SJCRH30 (cell line): ENCODE results near the gene TCF15. TPM values are rescaled to one million over a fixed set of nuclear protein-coding genes. Genes with fewer than 3 reads are reported as not detected.

Experiments used
- DNase-seq, 2 experiments: peaks; one replicate each; pipeline ENCODE4 v3.0.0-alpha.2; 2015 to 2020
- H3K27ac ChIP-seq: fragments of 250-450 bp; sonication (Bioruptor Pico); 2 replicates; pipeline ENCODE4 v1.5.1; 2020; ENCODE audit warnings: mild to moderate bottlenecking, moderate library complexity
- H3K27me3 ChIP-seq: fragments of 250-450 bp; sonication (Bioruptor Pico); 2 replicates; pipeline ENCODE4 v1.5.1; 2020; ENCODE audit warnings: mild to moderate bottlenecking, moderate library complexity
- H3K36me3 ChIP-seq: fragments of 250-450 bp; sonication (Bioruptor Pico); 2 replicates; pipeline ENCODE4 v1.5.1; 2020; ENCODE audit warnings: mild to moderate bottlenecking, moderate library complexity
- H3K4me1 ChIP-seq: fragments of 250-450 bp; sonication (Bioruptor Pico); 2 replicates; pipeline ENCODE4 v1.5.1; 2020; ENCODE audit warnings: mild to moderate bottlenecking, moderate library complexity
- H3K4me3 ChIP-seq: fragments of 250-450 bp; sonication (Bioruptor Pico); 2 replicates; pipeline ENCODE4 v1.5.1; 2020; ENCODE audit warnings: mild to moderate bottlenecking, moderate library complexity
- H3K9me3 ChIP-seq: fragments of 250-450 bp; sonication (Bioruptor Pico); replicated peaks from 2 replicates; pipeline ENCODE4 v1.5.1; 2020; ENCODE audit warnings: mild to moderate bottlenecking, moderate library complexity
- total RNA-seq: library from RNA; depleted of rRNA; stranded (reverse); fragments of >200 nt; shearing (Covaris generic); gene quantifications from 2 replicates; pipeline ENCODE4 v1.2.3, GENCODE V29; 2014

Gene TCF15
- total RNA-seq, 1 experiment from 2014 or later: not detected

DNA sequence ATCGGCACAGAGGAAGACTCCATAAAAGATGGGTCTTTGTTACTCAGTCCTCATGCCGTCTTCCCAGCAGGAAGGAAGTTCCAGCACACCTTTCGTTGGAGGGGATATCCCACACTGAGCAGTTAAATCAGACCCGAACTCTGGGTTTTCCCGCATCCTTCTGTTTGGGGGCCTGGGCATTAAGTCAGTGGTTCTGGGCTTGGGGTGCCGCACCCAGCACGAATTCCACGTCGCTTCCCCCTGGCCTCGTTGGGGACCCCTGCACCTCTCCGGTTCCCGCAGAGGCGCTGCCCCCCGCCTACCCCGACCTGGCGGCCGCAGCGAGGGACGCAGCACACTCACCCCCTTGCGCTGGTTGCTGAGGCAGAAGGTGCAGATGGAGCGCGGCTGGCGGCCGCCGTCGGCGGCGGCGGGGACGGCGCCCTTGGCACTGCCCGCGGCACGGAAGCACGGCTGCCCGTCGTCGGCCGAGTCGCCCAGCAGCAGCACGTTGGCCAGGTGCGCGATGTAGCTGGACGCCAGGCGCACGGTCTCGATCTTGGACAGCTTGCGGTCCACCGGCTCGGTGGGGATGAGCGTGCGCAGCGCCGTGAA lies 641 bp downstream of the TCF15 start:
- H3K27me3 ChIP-seq: peaks cover 15% of the 10 kb centered on the region; the same call in 1 of the 2 replicates
- no peak overlapping the region for H3K4me3 ChIP-seq

DNA sequence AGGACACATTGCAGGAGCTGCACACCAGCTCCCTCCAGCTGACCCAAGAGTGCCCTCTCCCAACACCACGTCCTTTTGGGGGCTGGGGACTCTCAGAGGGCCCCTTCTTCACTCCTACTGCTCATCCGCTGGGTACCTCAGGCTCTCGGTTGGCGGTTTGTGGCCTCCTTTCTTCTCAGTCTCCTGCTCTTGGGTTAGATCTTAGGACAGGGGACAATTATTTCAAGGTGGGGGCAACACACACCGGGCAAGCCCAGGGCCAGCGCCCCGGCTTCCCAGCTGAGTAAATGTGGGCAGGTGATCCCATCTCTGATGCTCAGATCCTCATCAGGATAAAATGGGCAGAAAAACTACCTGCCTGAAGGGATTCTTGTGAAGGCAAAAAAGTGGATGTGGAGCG lies 1.1 kb downstream of the TCF15 start:
- Histone ChIP-seq H3K4me1 (no peaks in the 10 kb centered on the region), H3K36me3 (no peaks in the 10 kb centered on the region), H3K27me3 (peaks cover 15% of the 10 kb centered on the region; the same call in 1 of the 2 replicates), H3K4me3 (no peak overlapping the region), H3K27ac (no peak overlapping the region), H3K9me3 (no peaks in the 10 kb centered on the region)
- no peak for DNase-seq

More for the DNA sequence above, 641 bp downstream of the TCF15 start:
- H3K27ac ChIP-seq: no peak overlapping the region
- H3K9me3 ChIP-seq: no peaks in the 10 kb centered on the region
- no peak for DNase-seq
- no peaks in the 10 kb centered on the region for H3K36me3 ChIP-seq
- H3K4me1 ChIP-seq: no peaks in the 10 kb centered on the region

DNA sequence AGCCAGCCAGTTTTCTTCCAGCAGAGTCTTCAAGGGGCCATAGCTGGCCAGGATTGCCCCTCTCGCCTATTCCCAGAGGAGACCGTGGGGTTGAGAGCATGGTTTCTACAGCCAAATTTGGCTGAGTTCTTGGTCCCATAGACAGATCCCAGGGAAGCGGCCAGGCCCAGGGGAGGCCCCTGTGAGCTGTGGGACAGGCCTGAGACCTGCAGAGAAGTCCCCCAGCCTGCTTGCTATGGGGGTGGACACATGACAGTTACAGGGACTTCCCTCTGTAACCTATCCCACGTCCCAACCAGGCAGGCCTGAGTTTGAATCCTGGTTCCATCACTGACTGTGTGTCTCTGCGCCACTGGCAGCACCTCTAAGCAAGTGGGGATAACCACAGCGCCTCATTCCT lies 2.6 kb downstream of the TCF15 start:
- Histone ChIP-seq H3K27me3 (peaks cover 15% of the 10 kb centered on the region; the same call in 1 of the 2 replicates), H3K4me1 (no peaks in the 10 kb centered on the region), H3K4me3 (no peak overlapping the region), H3K9me3 (no peaks in the 10 kb centered on the region), H3K36me3 (no peaks in the 10 kb centered on the region), H3K27ac (no peak overlapping the region)
- no peak for DNase-seq

DNA sequence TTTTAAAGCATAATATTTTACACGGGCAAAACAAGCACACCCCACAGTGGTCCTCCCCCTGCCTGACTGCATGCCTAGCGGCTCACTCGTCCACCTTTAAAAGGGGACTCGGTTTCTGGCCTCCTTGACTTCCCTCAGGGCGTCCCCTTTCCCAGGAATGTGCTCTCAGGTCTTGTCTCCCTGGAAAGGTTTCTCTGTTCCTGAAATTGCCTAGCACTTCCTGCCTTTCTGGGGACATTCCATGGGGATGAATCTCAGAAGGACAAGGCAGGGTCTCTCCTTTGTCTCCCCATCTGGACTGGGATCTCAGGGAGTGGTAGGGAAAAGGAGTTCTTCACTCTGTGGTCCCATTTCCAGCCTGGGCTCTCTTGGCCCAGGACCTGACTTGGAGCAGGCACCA lies 4.9 kb downstream of the TCF15 start:
- no peak for DNase-seq
- Histone ChIP-seq H3K4me3 (no peak overlapping the region), H3K27me3 (no peaks in the 10 kb centered on the region), H3K36me3 (no peaks in the 10 kb centered on the region), H3K27ac (no peak overlapping the region), H3K9me3 (no peaks in the 10 kb centered on the region), H3K4me1 (no peaks in the 10 kb centered on the region)

DNA sequence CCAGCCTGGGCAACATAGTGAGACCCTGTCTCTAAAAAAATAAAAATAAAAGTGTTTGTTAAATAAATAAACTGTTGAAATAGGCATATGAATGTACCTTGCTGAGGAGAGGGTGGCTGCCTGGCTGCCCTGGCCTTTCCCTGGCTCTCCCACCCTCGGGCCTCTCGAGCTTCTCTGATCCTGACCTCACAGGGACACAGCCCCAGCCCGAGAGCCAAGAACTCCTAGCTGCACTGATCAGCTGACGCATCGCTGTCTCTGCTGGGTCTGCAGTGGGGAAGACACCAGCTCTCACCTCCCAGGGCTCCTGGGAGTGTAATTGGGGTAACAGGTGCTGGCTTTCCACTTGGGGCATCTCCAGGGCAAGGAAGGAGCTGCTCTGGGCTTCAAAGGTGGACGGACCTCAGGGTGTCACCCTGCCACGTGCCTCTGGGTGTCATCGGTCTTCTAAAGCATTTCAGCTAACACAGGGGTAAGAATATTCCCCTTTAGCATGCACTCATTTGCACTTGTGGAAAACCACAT lies 6.9 kb downstream of the TCF15 start:
- H3K4me1 ChIP-seq: peaks cover 5% of the 10 kb centered on the region; the same call in 1 of the 2 replicates
- H3K4me3 ChIP-seq: no peak overlapping the region
- H3K9me3 ChIP-seq: no peaks in the 10 kb centered on the region
- H3K27me3 ChIP-seq: no peaks in the 10 kb centered on the region
- no peak overlapping the region for H3K27ac ChIP-seq
- no peaks in the 10 kb centered on the region for H3K36me3 ChIP-seq
- DNase-seq: no peak

DNA sequence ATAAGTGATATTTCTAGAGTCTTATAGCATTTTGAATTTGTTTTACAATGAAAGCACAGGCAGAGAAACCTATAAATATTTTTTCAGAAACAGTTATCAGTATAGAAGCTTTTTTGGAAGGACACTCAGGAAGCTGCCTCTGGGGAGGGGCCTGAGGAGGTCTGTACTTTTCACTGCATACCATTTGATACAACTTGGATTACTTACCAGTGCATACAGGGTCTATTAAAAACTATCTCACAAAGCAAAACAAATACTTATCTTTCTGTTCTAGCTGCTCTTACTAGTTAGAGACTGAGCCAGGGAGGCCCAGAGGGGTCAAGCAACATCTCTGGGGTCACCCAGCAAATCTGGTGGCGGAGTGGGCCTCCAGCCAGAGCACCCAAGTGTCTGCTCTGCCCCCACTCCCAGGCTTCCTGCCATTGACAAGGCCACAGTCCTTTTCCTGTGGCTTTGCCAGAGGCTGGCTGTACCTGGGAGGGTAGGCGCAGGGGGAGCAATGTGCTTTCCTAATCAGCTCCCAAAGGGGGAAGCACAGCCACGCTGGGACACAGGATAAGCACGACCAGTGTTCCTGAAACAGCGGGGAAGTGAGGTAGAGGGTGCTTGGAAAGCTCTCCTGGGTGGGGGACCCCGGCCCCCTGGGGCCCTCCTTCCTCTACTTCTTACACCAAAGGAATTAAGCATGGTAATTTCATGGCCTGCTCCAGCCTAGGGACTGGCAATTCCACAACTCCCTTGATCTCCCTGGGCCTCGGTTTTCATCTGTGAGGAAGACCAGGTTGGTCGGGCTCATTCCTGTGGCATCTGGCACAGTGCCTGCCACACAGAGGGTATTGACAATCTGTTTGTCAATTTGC lies 7.8 kb downstream of the TCF15 start:
- Histone ChIP-seq H3K4me3 (no peak overlapping the region), H3K9me3 (no peaks in the 10 kb centered on the region), H3K27ac (no peak overlapping the region), H3K27me3 (no peaks in the 10 kb centered on the region), H3K4me1 (peaks cover 5% of the 10 kb centered on the region; the same call in 1 of the 2 replicates), H3K36me3 (no peaks in the 10 kb centered on the region)
- no peak for DNase-seq

DNA sequence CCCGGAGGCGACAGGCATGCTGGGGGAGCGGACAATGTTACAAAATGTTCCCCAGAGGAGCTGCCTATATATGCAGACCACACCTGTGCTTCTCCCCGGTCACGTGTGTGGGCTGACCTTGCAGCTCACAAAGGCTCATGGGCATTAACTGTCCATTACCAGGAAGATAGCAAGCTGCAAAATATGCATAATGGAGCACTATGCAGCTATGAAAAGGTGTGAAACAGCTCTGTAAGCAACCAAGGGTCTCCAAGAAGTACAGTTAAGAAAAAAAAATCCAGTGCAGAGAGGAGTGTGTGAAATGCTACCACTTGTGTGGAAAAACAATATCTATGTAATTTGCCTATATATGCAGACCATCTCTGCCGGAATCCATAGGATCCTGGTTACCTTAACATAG lies 9.4 kb downstream of the TCF15 start:
- H3K9me3 ChIP-seq: no peaks in the 10 kb centered on the region
- H3K27me3 ChIP-seq: no peaks in the 10 kb centered on the region
- H3K4me3 ChIP-seq: no peak overlapping the region
- H3K36me3 ChIP-seq: no peaks in the 10 kb centered on the region
- H3K4me1 ChIP-seq: peaks cover 5% of the 10 kb centered on the region; the same call in 1 of the 2 replicates
- DNase-seq: no peak
- H3K27ac ChIP-seq: no peak overlapping the region

DNA sequence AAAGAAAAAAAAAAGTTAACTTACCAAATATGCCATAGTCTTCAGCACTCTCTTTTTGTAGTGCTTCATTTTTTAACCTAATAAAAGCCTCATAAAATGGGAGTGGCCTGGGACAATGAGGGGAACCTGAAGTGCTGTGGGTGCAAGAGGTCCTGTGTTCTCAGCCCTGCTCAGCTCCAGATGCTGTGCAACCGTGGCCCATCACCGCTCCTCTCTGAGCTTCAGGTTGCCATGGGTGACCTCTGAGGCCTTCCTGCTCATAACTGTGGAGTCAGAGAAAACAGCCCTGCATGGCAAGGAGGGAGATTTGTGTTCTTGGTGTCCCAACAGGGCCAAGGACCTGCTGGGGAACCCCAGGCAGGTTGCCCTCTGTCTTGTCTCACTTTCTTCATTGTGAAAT lies 10.0 kb downstream of the TCF15 start:
- Histone ChIP-seq H3K4me1 (peaks cover 5% of the 10 kb centered on the region; the same call in 1 of the 2 replicates), H3K27ac (no peak overlapping the region)

DNA sequence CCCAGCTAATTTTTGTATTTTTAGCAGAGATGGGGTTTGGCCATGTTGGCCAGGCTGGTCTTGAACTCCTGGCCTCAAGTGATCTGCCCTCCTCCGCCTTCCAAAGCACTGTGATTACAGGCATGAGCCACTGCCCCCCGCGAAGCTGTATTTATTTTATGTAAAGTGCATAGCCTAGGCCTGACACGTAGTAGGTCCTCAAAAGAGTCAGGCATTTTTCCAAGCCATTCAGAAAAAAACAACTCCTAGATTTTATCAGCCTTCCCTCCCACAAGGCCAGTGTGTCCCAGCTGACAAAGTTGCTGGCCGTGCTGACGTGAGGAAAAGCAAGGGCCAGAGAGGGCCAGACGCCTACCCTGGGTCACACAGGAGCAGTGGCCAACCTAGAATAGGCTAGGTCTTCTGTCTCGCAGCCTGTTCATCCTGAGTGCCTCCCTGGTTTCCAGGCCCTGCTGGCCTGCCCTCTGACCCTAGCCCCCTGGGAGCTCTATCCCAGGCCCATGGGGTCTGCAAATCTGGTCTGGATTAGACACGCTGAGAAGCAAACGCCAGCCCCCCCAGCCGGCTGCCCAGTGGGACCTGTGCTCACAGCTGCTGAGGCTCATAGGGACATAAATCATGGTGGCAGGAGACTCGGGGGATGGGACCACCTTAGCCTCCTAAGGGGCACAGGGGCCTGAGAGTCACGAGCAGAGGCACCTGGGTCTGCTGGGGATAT lies 11.8 kb downstream of the TCF15 start:
- no peak overlapping the region for H3K4me3 ChIP-seq
- peak; percentile 75 to 76 for DNase-seq
- H3K9me3 ChIP-seq: no peaks in the 10 kb centered on the region
- no peaks in the 10 kb centered on the region for H3K36me3 ChIP-seq
- no peaks in the 10 kb centered on the region for H3K27me3 ChIP-seq
- peaks cover 5% of the 10 kb centered on the region; the same call in 1 of the 2 replicates for H3K4me1 ChIP-seq
- no peak overlapping the region; the same call in 1 of the 2 replicates for H3K27ac ChIP-seq

More for the DNA sequence above, 10.0 kb downstream of the TCF15 start:
- H3K4me3 ChIP-seq: no peak overlapping the region
- no peaks in the 10 kb centered on the region for H3K27me3 ChIP-seq
- DNase-seq: no peak
- no peaks in the 10 kb centered on the region for H3K9me3 ChIP-seq
- no peaks in the 10 kb centered on the region for H3K36me3 ChIP-seq

DNA sequence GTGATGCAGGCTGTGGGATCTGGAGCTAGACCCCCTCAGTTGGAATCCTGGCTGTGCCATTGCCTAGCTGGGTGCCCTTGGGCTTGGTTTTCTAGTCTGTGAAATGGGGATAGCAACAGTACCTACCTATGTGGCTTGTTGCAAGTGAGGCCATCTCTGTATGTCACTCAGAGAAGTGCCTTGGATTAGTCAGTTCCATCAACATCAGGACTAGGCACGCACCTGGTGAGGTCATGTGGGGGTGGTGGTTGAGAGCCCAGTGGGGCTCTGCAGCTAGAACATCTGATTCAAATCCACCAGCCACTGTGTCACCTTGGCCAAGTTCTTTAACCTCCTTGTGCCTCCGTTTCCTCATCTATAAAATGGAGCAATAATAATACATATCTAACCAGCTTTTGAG lies 12.5 kb downstream of the TCF15 start:
- Histone ChIP-seq H3K27ac (no peak overlapping the region), H3K4me3 (no peak overlapping the region), H3K9me3 (no peaks in the 10 kb centered on the region), H3K4me1 (peaks cover 5% of the 10 kb centered on the region; the same call in 1 of the 2 replicates), H3K27me3 (no peaks in the 10 kb centered on the region), H3K36me3 (no peaks in the 10 kb centered on the region)
- no peak for DNase-seq

DNA sequence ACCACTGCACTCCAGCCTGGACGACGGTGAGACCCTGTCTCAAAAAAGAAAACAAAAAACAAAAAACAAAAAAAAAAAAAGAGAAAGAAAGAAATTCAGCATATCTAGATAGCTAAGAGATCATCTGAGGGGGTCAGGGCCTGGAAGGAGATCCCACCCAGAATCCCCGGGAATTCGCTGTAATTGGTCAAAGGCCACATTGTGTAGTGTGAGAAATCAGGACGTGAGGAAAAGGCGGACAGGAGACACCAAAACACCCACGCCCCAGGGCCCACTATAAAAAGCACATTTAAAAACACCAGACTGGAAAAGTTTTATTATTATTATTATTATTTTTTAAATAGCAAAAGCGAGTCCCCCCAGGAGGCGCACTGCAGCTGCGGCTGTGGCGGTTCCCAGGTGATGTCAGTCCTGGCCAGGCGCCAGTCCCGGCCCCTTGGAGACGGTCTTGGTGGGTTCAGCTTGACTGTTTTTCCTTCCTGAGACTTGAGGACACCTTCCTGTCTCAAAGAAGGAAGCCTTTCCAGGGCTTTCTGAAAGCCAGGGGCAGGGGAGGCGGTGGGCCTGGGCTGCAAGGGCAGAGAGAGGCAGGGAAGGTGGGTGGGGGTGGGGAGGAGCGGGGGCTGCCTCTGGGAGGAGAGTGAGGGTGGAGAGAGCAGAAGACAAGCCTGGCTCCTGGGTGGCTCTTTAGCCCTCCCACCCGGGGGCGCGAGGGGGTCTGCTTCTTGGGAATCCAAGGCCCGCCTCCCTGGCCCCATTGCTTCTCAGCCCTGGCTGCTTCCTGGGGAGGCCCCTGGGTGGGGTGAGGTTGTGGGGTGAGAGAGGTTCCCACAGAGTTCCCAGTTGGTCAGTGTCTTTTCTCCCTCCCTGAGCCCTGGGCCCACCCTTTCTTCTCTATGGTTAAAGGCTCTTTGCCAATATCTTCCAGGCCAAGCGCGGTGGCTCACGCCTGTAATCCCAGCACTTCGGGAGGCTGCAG lies 14.5 kb downstream of the TCF15 start:
- Histone ChIP-seq H3K27ac (no peak overlapping the region), H3K27me3 (no peaks in the 10 kb centered on the region), H3K9me3 (no peaks in the 10 kb centered on the region), H3K36me3 (no peaks in the 10 kb centered on the region), H3K4me1 (peaks cover 5% of the 10 kb centered on the region; the same call in 1 of the 2 replicates), H3K4me3 (no peak overlapping the region)
- peak; percentile 53 to 64 for DNase-seq

DNA sequence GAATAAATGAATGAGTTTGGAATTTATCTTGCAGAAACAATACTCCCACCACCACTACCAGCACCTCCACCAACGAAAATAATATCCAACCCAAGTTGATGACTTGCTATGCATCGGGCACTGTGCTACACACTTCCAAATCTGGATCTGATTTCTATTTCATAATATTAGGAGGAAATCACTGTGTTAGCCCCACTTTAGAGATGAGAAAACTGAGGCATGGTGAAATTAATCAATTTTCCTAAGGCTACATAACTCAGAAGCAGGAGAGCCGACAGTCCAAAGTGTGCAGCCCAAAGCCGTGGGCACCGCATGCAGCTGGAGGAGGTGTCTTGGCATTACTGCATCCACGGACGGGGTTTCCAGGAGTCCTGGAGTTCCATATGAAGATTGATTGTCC lies 17.6 kb downstream of the TCF15 start:
- Histone ChIP-seq H3K4me3 (no peak overlapping the region), H3K4me1 (no peaks in the 10 kb centered on the region), H3K9me3 (no peaks in the 10 kb centered on the region), H3K27me3 (no peaks in the 10 kb centered on the region), H3K36me3 (no peaks in the 10 kb centered on the region), H3K27ac (no peak overlapping the region)
- no peak for DNase-seq

DNA sequence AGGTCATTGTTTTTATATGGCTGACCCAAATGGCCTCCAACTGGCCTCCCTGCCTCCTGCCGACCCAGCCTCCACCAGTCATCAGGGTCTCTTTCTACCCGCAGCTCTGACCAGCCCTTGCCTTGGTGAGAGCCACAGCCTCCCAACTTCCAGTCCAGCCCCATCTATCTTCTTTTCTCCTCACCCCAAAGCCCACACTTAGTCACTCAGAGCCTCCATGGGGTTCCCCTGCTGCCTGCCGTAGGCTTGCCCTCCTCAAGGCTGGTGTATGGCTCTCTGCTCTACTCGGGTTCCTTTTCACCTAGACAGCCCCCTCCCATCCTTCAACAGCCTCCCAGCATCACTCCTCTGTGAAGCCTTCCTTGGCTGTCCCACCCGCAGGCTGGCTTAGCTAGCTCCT lies 18.2 kb downstream of the TCF15 start:
- Histone ChIP-seq H3K27me3 (no peaks in the 10 kb centered on the region), H3K27ac (no peak overlapping the region), H3K4me3 (no peak overlapping the region), H3K4me1 (no peaks in the 10 kb centered on the region), H3K36me3 (no peaks in the 10 kb centered on the region), H3K9me3 (no peaks in the 10 kb centered on the region)
- DNase-seq: no peak
